K562 (cell line): ENCODE data around the gene PYHIN1. TPM values are rescaled to one million over a fixed set of nuclear protein-coding genes. Genes with fewer than 3 reads are reported as not detected.

ENCODE experiments used
- ATAC-seq: fragments of 200-7000 bp; cut with Tn5 transposase; 3 replicates; pipeline ENCODE4 v1.9.1; 2020; ENCODE audit warnings: moderate library complexity
- BruUV-seq: library from RNA; stranded (reverse); fragments of 400-500 nt; replicated peaks from 2 replicates; lab custom pipeline; 2021; lab: Mats Ljungman, UMichigan
- CTCF ChIA-PET: fragments of 300-600 bp; formaldehyde crosslinking; extraction: SDS; loops from one replicate; lab custom pipeline; 2021; ENCODE audit warnings: low intra/inter-chr PET ratio; lab: Yijun Ruan, JAX
- POLR2A ChIA-PET: fragments of 300-600, 350-650 bp; sonication (Branson Sonifier 250); formaldehyde crosslinking; extraction: SDS; loops from one replicate; lab custom pipeline; 2021; ENCODE audit warnings: antibody characterized with exemption, inconsistent platforms; lab: Yijun Ruan, JAX
- DNase-seq, 4 experiments: peaks; one replicate each; pipeline versions ENCODE4 v3.0.0 to v3.0.0-alpha.2; 2011 to 2018; ENCODE audit warnings: low spot score in 3 of 4, mixed read lengths in 3 of 4; ENCODE audit errors: extremely low read depth in 1 of 4
- FAIRE-seq: peaks from 2 replicates; lab custom pipeline; 2011; peaks lifted over from hg19 to GRCh38; lab: Jason Lieb, UNC
- H2AFZ ChIP-seq: 2 replicates; pipeline ENCODE4 v1.6.0; 2011; ENCODE audit warnings: low read depth, low read length, control low read depth, inconsistent platforms
- H3K27ac ChIP-seq: fragments of 200-600 bp; 3 replicates; pipeline ENCODE4 v1.8.0; 2011; ENCODE audit warnings: low read depth, mild to moderate bottlenecking, control low read depth, inconsistent platforms, low read length, moderate library complexity, mixed read lengths; ENCODE audit errors: extremely low read depth
- H3K27me3 ChIP-seq, 2 experiments: fragments of 300-600 bp in 1 of 2; 2 replicates in 1 of 2; 3 replicates in 1 of 2; pipeline versions ENCODE4 v1.6.0 to v1.8.0; 2011; ENCODE audit warnings: inconsistent platforms in 2 of 2, low read length in 2 of 2, mild to moderate bottlenecking in 1 of 2, mixed read lengths in 1 of 2, moderate library complexity in 1 of 2; ENCODE audit not compliant: control insufficient read depth in 2 of 2, insufficient read depth in 2 of 2
- H3K36me3 ChIP-seq: fragments of 300-600 bp; 3 replicates; pipeline ENCODE4 v1.8.0; 2011; ENCODE audit warnings: mild to moderate bottlenecking, low read length, inconsistent platforms; ENCODE audit not compliant: control insufficient read depth, insufficient read depth
- H3K4me1 ChIP-seq, 2 experiments: fragments of 200-600 bp in 1 of 2; replicated peaks in 1 of 2; 2 replicates in 1 of 2; 3 replicates in 1 of 2; pipeline versions ENCODE4 v1.5.1 to v1.8.0; 2011; ENCODE audit warnings: inconsistent platforms in 2 of 2, low read length in 2 of 2, mild to moderate bottlenecking in 1 of 2, mixed read lengths in 1 of 2, moderate library complexity in 1 of 2; ENCODE audit not compliant: control insufficient read depth in 2 of 2, insufficient read depth in 2 of 2
- H3K4me2 ChIP-seq: 2 replicates; pipeline ENCODE4 v1.6.1; 2011; ENCODE audit warnings: low read length, control low read depth, inconsistent platforms, mixed read lengths; ENCODE audit not compliant: insufficient read depth
- H3K4me3 ChIP-seq: fragments of 200-600 bp; sonication (generic), shearing (Covaris generic); 2 replicates; pipeline ENCODE4 v1.5.1; 2016; ENCODE audit warnings: control low read depth, inconsistent platforms
- H3K79me2 ChIP-seq: fragments of 200-600 bp; 3 replicates; pipeline ENCODE4 v1.8.0; 2011; ENCODE audit warnings: low read length, inconsistent platforms; ENCODE audit not compliant: control insufficient read depth, insufficient read depth
- H3K9ac ChIP-seq, 2 experiments: 2 replicates each; pipeline versions ENCODE4 v1.6.0 to v1.6.1; 2011; ENCODE audit warnings: low read depth in 2 of 2, low read length in 2 of 2, control low read depth in 1 of 2, inconsistent platforms in 1 of 2, mild to moderate bottlenecking in 1 of 2, mixed read lengths in 1 of 2; ENCODE audit not compliant: insufficient read depth in 1 of 2
- H3K9me1 ChIP-seq: one replicate; pipeline ENCODE4 v1.6.0; 2011; ENCODE audit warnings: inconsistent platforms, mild to moderate bottlenecking, low read length, moderate library complexity; ENCODE audit not compliant: control insufficient read depth, insufficient read depth
- H3K9me3 ChIP-seq: replicated peaks from 2 replicates; pipeline ENCODE4 v1.5.1; 2011; ENCODE audit warnings: low read depth, low read length, inconsistent platforms; ENCODE audit not compliant: control insufficient read depth, insufficient read depth
- H4K20me1 ChIP-seq: replicated peaks from 2 replicates; pipeline ENCODE4 v1.6.1; 2011; ENCODE audit warnings: low read length, inconsistent platforms, mixed read lengths; ENCODE audit not compliant: control insufficient read depth, insufficient read depth
- DNMT1 ChIP-seq: fragments of 450-650 bp; IDR thresholded peaks from 2 replicates; pipeline ENCODE4 v1.6.1; 2016; ENCODE audit warnings: antibody characterized with exemption, mild to moderate bottlenecking
- NCOA1 ChIP-seq: fragments of 450-650 bp; IDR thresholded peaks from 2 replicates; pipeline ENCODE4 v1.6.1; 2016; ENCODE audit warnings: low read depth
- NFE2 ChIP-seq: IDR thresholded peaks from 2 replicates; pipeline ENCODE4 v1.6.1; 2014; ENCODE audit warnings: antibody characterized with exemption, low read depth
- PHB ChIP-seq: fragments of 250-450 bp; sonication (Bioruptor Pico); IDR thresholded peaks from 2 replicates; pipeline ENCODE4 v1.5.0; 2021
- SAFB ChIP-seq: fragments of 200-400 bp; formaldehyde crosslinking; IDR thresholded peaks from 2 replicates; pipeline ENCODE4 v1.6.1; 2017; ENCODE audit warnings: low read depth, low read length, borderline replicate concordance
- SRSF7 ChIP-seq: fragments of 200-400 bp; formaldehyde crosslinking; optimal IDR thresholded peaks from 2 replicates; pipeline ENCODE3; 2017; ENCODE audit warnings: mild to moderate bottlenecking, low read depth, low read length
- ZNF239 ChIP-seq: fragments of 250-450 bp; sonication (Bioruptor Pico); IDR thresholded peaks from 2 replicates; pipeline ENCODE4 v1.4.0; 2020; ENCODE audit warnings: mild to moderate bottlenecking
- ZNF551 ChIP-seq: fragments of 250-450 bp; sonication (Bioruptor Pico); IDR thresholded peaks from 2 replicates; pipeline ENCODE4 v1.5.0; 2021; ENCODE audit warnings: mild to moderate bottlenecking, moderate library complexity
- WGBS: fragments of 100-300 bp; shearing (Covaris generic); methylation state at CpG from one replicate; pipeline ENCODE4 v1.1.6; 2016; ENCODE audit warnings: low coverage, mixed read lengths; ENCODE audit not compliant: insufficient coverage; ENCODE audit errors: missing lambda C conversion rate; 5-methylcytosine and 5-hydroxymethylcytosine counted together
- in situ Hi-C: fragments of 300-500 bp; cut with MboI; formaldehyde crosslinking; loops from 4 replicates; pipeline ENCODE4 v1.15.0; 2018; ENCODE audit warnings: inconsistent platforms, mixed read lengths
- intact Hi-C: fragments of 100-400 bp; cut with micrococcal nuclease; formaldehyde crosslinking; loops from 2 replicates; pipeline ENCODE4 v1.14.2; 2022
- polyA plus RNA-seq, 8 experiments: library from polyadenylated mRNA; depleted of rRNA in 4 of 8; stranded (reverse) in 5 of 8; unstranded in 3 of 8; fragments of >200 nt; fragmentation: Nextera tagmentation in 2 of 8; fragmentation: Illumina TruSeq in 1 of 8; extraction: Ambion mirVana in 2 of 8; extraction: Trizol in 1 of 8; gene quantifications; 2 replicates each; pipeline versions ENCODE4 v1.2.1 to v1.2.3, GENCODE V29; 2011 to 2014; ENCODE audit warnings: inconsistent platforms in 1 of 8, missing spikeins in 1 of 8
- total RNA-seq, 7 experiments: library from RNA; depleted of rRNA in 6 of 7; stranded (reverse); fragments of >200 nt in 6 of 7; fragmentation: Illumina TruSeq in 2 of 7; extraction: Trizol in 2 of 7; gene quantifications; 2 replicates each; pipeline versions ENCODE4 v1.2.1 to v1.2.3, GENCODE V29; 2011 to 2021; ENCODE audit warnings: low replicate concordance in 1 of 7
- TF ChIP-seq, protein P1 (sequence below): fragments of 450-650 bp; IDR thresholded peaks from 2 replicates; pipeline ENCODE4 v1.6.1; 2016; ENCODE audit warnings: low read depth

The PYHIN1 gene
- total and polyA plus RNA-seq, 9 of the 15 experiments (the other 6 are each of a cell fraction or from before 2014, with no cell fraction given): not detected

GRCh38 chr1:158901623-158902022 is 29.7 kb upstream of the PYHIN1 start:
- in situ Hi-C loops: no loop called here
- H3K27ac ChIP-seq: no peak overlapping the region
- 5% methylated on average over 3 of the region's 3 CpGs for WGBS
- H3K9ac ChIP-seq: no peak overlapping the region
- BruUV-seq: no TSS peak
- no peaks in the 10 kb centered on the region for H3K79me2 ChIP-seq
- H3K27me3 ChIP-seq: no peaks in the 10 kb centered on the region
- ChIA-PET POLR2A (no interaction called here), CTCF (no interaction called here)
- no peaks in the 10 kb centered on the region for H3K4me1 ChIP-seq
- DNase-seq: no peak
- no peaks in the 10 kb centered on the region for H3K9me3 ChIP-seq
- no peak for FAIRE-seq
- ATAC-seq: no peak
- no peaks in the 10 kb centered on the region for H4K20me1 ChIP-seq
- H3K4me2 ChIP-seq: no peak overlapping the region
- intact Hi-C loops: no loop called here
- no peaks in the 10 kb centered on the region for H3K36me3 ChIP-seq
- H3K9me1 ChIP-seq: no peaks in the 10 kb centered on the region
- H2AFZ ChIP-seq: no peak overlapping the region
- no peak for TF ChIP-seq NFE2
- TF ChIP-seq PHB (CRISPR knock-in tag): no peak
- no peak for TF ChIP-seq DNMT1
- TF ChIP-seq NCOA1: no peak
- H3K4me3 ChIP-seq: no peak overlapping the region

DNA sequence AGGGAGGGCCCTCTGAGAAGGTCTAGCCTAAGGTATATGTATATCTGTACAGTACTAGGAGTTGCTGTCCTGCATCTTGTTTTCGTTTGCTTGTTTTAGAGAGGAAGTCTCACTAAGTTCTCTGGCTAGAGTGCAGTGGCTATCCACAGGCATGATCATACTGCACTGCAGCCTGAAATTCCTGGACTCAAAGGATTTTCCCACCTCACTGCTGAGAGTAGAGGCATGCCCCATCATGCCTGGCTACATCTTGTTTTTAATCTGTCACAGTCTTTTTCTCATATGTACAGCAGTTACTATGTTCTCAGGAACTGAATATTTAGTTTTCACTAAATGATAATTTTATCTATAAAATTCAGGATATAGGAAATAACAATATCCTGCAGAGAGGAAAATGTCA is 15.3 kb upstream of the PYHIN1 start:
- H3K9me1 ChIP-seq: no peaks in the 10 kb centered on the region
- H3K79me2 ChIP-seq: no peaks in the 10 kb centered on the region
- POLR2A ChIA-PET: no interaction called here
- intact Hi-C loops (no loop called here), in situ Hi-C loops (no loop called here)
- no peaks in the 10 kb centered on the region for H4K20me1 ChIP-seq
- H2AFZ ChIP-seq: no peak overlapping the region
- no peak overlapping the region for H3K4me3 ChIP-seq
- ATAC-seq (no peak), DNase-seq (no peak), FAIRE-seq (no peak)
- CTCF ChIA-PET: no interaction called here
- no TSS peak for BruUV-seq
- no peaks in the 10 kb centered on the region for H3K27me3 ChIP-seq
- WGBS: 0% methylated on average over 1 of the region's 1 CpG
- H3K4me1 ChIP-seq: no peaks in the 10 kb centered on the region
- H3K9me3 ChIP-seq: no peaks in the 10 kb centered on the region
- no peak overlapping the region for H3K27ac ChIP-seq
- H3K36me3 ChIP-seq: no peaks in the 10 kb centered on the region
- H3K4me2 ChIP-seq: no peak overlapping the region
- no peak overlapping the region for H3K9ac ChIP-seq
- TF ChIP-seq ZNF239 (CRISPR knock-in tag) (no peak), SRSF7 (no peak), SAFB (no peak), ZNF551 (no peak)
- TF ChIP-seq, protein P1, sequence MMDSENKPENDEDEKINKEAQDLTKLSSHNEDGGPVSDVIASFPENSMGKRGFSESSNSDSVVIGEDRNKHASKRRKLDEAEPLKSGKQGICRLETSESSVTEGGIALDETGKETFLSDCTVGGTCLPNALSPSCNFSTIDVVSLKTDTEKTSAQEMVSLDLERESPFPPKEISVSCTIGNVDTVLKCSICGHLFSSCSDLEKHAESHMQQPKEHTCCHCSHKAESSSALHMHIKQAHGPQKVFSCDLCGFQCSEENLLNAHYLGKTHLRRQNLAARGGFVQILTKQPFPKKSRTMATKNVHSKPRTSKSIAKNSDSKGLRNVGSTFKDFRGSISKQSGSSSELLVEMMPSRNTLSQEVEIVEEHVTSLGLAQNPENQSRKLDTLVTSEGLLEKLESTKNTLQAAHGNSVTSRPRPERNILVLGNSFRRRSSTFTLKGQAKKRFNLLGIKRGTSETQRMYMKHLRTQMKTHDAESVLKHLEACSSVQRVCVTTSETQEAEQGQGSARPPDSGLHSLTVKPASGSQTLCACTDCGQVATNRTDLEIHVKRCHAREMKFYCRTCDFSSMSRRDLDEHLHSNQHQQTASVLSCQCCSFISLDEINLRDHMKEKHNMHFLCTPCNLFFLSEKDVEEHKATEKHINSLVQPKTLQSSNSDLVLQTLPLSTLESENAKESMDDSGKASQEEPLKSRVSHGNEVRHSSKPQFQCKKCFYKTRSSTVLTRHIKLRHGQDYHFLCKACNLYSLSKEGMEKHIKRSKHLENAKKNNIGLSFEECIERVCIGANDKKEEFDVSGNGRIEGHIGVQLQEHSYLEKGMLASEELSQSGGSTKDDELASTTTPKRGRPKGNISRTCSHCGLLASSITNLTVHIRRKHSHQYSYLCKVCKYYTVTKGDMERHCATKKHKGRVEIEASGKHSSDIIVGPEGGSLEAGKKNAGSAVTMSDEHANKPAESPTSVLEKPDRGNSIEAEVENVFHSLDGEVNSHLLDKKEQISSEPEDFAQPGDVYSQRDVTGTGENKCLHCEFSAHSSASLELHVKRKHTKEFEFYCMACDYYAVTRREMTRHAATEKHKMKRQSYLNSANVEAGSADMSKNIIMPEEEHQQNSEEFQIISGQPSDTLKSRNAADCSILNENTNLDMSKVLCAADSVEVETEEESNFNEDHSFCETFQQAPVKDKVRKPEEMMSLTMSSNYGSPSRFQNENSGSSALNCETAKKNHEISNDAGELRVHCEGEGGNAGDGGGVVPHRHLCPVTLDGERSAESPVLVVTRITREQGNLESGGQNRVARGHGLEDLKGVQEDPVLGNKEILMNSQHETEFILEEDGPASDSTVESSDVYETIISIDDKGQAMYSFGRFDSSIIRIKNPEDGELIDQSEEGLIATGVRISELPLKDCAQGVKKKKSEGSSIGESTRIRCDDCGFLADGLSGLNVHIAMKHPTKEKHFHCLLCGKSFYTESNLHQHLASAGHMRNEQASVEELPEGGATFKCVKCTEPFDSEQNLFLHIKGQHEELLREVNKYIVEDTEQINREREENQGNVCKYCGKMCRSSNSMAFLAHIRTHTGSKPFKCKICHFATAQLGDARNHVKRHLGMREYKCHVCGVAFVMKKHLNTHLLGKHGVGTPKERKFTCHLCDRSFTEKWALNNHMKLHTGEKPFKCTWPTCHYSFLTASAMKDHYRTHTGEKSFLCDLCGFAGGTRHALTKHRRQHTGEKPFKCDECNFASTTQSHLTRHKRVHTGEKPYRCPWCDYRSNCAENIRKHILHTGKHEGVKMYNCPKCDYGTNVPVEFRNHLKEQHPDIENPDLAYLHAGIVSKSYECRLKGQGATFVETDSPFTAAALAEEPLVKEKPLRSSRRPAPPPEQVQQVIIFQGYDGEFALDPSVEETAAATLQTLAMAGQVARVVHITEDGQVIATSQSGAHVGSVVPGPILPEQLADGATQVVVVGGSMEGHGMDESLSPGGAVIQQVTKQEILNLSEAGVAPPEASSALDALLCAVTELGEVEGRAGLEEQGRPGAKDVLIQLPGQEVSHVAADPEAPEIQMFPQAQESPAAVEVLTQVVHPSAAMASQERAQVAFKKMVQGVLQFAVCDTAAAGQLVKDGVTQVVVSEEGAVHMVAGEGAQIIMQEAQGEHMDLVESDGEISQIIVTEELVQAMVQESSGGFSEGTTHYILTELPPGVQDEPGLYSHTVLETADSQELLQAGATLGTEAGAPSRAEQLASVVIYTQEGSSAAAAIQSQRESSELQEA: no peak
